IPS DF 6.9 (cell line): ENCODE results near the gene OST4.

Experiments used
- DNase-seq: peaks from one replicate; pipeline ENCODE4 v3.0.0-alpha.2; 2013; ENCODE audit warnings: low read depth, low spot score
- H3K27ac ChIP-seq: one replicate; pipeline ENCODE4 v1.5.1; 2013; ENCODE audit warnings: low read length, control low read depth
- H3K27me3 ChIP-seq: 2 replicates; pipeline ENCODE4 v1.6.1; 2013; ENCODE audit warnings: mild to moderate bottlenecking, low read length; ENCODE audit not compliant: control insufficient read depth, insufficient read depth
- H3K36me3 ChIP-seq: 2 replicates; pipeline ENCODE4 v1.6.1; 2013; ENCODE audit warnings: low read length; ENCODE audit not compliant: control insufficient read depth, insufficient read depth
- H3K4me1 ChIP-seq: 2 replicates; pipeline ENCODE4 v1.6.1; 2013; ENCODE audit warnings: low read length; ENCODE audit not compliant: control insufficient read depth, insufficient read depth
- H3K4me3 ChIP-seq: 2 replicates; pipeline ENCODE4 v1.5.1; 2013; ENCODE audit warnings: mild to moderate bottlenecking, low read length
- H3K9me3 ChIP-seq: 2 replicates; pipeline ENCODE4 v1.6.1; 2013; ENCODE audit warnings: low read length, inconsistent platforms; ENCODE audit not compliant: control insufficient read depth, insufficient read depth
- WGBS: extraction: QIAGEN DNeasy Blood & Tissue Kit; methylation state at CpG from one replicate; pipeline ENCODE4 v1.1.7; 2013; ENCODE audit warnings: mixed read lengths, missing lambda C conversion rate; ENCODE audit not compliant: insufficient read length, insufficient coverage; 5-methylcytosine and 5-hydroxymethylcytosine counted together

Gene OST4

DNA sequence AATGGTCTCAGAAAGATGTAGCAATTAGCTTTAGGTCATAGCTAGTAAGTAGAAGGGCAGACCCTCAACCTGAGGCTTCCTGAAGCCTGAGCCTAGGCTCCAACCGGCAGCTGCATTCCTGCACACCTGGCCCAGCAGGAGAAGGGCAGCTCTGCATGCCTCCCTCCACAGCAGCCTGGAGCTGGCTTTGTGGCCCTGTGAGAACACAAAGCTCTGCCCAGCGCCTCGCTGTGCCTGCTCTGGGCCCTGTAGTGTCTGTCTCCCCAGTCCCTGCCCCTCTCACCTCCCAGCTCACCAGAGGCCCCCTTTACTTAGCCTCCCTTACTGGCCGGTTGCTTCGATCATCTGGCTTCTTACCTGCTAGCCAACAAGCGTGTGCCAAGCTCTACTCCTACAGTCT lies 32.0 kb downstream of the OST4 start:
- no peak overlapping the region for H3K27ac ChIP-seq
- H3K27me3 ChIP-seq = no peaks in the 10 kb centered on the region
- DNase-seq = no peak
- no peaks in the 10 kb centered on the region for H3K4me1 ChIP-seq
- H3K9me3 ChIP-seq = no peaks in the 10 kb centered on the region
- H3K4me3 ChIP-seq = no peak overlapping the region
- no CpG with 5 or more reads among the region's 6 CpGs for WGBS
- H3K36me3 ChIP-seq = peaks cover 36% of the 10 kb centered on the region

DNA sequence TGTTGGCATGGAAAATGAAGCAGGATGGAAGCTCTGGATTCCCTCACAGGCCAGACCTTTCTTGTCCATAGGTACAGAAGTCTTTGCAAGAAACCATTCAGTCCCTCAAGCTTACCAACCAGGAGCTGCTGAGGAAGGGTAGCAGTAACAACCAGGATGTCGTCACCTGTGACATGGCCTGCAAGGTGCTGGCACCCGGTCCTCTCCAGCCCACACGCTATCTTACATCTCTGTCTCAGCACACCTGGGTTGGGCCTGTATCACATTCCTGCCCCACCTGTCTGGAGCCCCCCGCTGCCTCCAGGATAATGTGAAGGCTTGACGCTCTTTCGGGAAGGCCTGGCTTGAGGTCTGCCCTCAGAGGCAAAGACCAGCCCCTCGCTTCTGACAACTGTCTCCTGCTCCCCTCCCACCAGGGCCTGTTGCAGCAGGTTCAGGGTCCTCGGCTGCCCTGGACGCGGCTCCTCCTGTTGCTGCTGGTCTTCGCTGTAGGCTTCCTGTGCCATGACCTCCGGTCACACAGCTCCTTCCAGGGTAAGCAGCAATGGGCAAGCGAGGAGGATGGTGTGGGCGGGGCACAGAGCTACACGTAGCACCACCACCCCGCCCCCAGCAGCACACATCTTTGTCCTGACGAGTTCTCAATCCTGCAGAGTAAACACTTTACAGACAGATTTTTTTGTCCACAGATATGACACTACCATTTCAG lies 32.7 kb downstream of the OST4 start:
- H3K36me3 ChIP-seq = peaks cover 36% of the 10 kb centered on the region
- H3K27me3 ChIP-seq = no peaks in the 10 kb centered on the region
- H3K9me3 ChIP-seq = no peaks in the 10 kb centered on the region
- DNase-seq = no peak
- no peaks in the 10 kb centered on the region for H3K4me1 ChIP-seq
- no peak overlapping the region for H3K27ac ChIP-seq
- H3K4me3 ChIP-seq = no peak overlapping the region
- WGBS = no CpG with 5 or more reads among the region's 17 CpGs

DNA sequence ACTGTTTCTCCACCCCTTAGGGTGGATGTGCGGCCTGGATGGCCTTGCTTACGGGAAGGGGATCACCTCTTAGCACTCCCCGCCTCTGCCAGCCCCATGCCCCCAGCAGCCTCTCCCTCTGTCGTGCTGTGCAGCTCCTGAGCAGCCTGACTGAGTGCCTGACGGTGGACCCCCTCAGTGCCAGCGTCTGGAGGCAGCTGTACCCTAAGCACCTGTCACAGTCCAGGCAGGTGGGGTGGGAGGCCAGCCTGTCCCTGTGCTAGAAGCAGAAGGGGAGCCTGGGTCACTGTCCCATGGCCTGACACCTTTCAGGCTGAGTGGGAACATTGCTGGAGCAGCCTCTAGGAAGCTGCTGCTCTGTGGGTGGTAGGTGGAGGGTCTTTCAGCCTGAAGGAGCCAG lies 33.4 kb downstream of the OST4 start:
- DNase-seq = no peak
- Histone ChIP-seq H3K4me1 (no peaks in the 10 kb centered on the region), H3K27ac (no peak overlapping the region), H3K36me3 (peaks cover 36% of the 10 kb centered on the region), H3K4me3 (no peak overlapping the region), H3K9me3 (no peaks in the 10 kb centered on the region), H3K27me3 (no peaks in the 10 kb centered on the region)
- WGBS = no CpG with 5 or more reads among the region's 6 CpGs

DNA sequence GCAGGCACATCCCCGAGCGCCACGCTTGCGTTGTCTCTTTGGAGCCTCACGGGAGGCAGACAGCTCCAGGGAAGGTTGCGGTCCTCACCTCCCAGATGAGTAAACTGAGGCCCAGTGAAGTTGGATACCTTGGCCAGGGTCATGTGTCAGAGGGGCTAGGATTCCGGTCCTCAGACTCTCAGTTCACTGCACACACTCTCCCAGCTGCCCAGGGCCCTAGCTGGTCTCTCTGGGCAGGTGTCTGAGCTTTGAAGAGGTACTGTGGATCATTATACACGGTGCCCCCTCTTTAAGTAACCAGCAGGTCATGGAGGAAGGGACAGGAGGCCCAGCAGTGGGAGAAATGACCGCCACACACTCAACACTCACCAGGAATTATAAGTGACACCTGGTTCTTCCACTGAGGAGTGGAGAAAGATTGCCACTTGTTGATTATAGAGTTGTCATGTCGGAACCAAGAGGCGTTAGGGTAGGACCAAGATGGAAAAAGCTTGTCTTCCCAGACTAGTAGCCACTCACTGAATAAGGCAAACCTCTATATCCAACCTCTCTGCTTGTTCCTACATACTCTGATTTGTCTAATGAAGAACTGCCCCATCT lies 38.1 kb downstream of the OST4 start:
- H3K27me3 ChIP-seq = no peaks in the 10 kb centered on the region
- H3K9me3 ChIP-seq = no peaks in the 10 kb centered on the region
- peak overlapping the region; percentile 65 for H3K4me3 ChIP-seq
- DNase-seq = no peak
- no peak overlapping the region for H3K27ac ChIP-seq
- H3K36me3 ChIP-seq = peaks cover 23% of the 10 kb centered on the region; the same call in 1 of the 2 replicates
- H3K4me1 ChIP-seq = no peaks in the 10 kb centered on the region
- WGBS = no CpG with 5 or more reads among the region's 11 CpGs

DNA sequence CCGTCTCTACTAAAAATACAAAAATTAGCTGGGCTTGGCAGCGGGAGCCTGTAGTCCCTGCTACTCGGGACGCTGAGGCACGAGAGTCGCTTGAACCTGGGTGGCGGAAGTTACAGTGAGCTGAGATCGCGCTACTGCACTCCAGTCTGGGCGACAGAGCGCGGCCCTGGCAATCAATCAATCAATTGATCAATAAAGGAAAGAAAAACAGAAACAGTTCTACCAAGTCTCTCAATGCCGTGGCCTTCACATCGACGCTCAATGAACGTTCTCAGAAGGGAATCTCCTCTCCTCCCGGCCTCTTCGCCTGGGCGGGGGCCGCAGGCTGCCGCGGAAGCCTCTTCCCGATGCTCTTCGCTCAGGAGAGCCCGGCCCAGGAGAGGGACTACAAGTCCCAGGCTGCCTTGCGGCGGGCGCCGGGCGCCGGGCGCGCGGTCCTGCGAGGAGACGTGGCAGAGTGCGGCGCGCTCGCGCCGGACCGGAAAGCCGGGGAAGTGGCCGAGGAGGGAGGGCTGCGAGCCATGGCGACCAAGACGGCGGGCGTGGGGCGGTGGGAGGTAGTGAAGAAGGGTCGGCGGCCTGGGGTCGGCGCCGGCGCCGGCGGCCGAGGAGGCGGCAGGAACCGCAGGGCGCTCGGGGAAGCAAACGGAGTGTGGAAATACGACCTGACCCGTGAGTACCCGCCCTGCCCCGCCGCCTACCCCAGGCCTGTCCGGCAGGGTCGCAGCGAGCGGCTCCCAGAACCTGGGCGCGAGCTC lies 38.8 kb downstream of the OST4 start, which contains the start of gene TMEM214:
TMEM214 (plus strand) TSS at position 471 of the 758 bp plus-strand sequence; CDS start at position 522, 51 bp downstream.
- no peaks in the 10 kb centered on the region for H3K27me3 ChIP-seq
- peaks cover 18% of the 10 kb centered on the region; the same call in 1 of the 2 replicates for H3K36me3 ChIP-seq
- H3K4me3 ChIP-seq = peak within 1 kb of the TSS; percentile 65
- DNase-seq = peak; percentile 58
- H3K27ac ChIP-seq = no peak within 1 kb of the TSS
- H3K9me3 ChIP-seq = no peaks in the 10 kb centered on the region
- WGBS = no CpG with 5 or more reads among the region's 76 CpGs
- H3K4me1 ChIP-seq = no peaks in the 10 kb centered on the region

DNA sequence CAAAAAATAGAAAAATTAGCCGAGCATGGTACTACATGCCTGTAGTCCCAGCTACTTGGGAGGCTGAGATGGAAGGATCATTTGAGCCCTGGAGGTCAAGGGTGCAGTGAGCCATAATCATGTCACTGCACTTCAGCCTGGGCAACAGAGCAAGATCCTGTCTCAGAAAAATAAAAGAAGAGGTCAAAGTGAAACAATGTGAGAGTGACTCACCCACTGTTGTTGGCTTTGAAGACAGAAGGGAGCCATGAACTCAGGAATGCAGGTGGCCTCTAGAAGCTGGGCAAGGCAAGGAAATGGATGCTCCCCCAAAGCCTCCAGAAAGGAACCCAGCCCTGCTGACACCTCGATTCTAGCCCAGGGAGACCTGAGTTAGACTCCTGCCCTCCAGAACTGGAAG lies 42.4 kb downstream of the OST4 start:
- no peak overlapping the region for H3K4me3 ChIP-seq
- no peaks in the 10 kb centered on the region for H3K9me3 ChIP-seq
- no CpG with 5 or more reads among the region's 2 CpGs for WGBS
- no peak overlapping the region for H3K27ac ChIP-seq
- H3K4me1 ChIP-seq = peaks cover under 1% of the 10 kb centered on the region; the same call in 1 of the 2 replicates
- no peaks in the 10 kb centered on the region for H3K36me3 ChIP-seq
- H3K27me3 ChIP-seq = no peaks in the 10 kb centered on the region
- DNase-seq = no peak

DNA sequence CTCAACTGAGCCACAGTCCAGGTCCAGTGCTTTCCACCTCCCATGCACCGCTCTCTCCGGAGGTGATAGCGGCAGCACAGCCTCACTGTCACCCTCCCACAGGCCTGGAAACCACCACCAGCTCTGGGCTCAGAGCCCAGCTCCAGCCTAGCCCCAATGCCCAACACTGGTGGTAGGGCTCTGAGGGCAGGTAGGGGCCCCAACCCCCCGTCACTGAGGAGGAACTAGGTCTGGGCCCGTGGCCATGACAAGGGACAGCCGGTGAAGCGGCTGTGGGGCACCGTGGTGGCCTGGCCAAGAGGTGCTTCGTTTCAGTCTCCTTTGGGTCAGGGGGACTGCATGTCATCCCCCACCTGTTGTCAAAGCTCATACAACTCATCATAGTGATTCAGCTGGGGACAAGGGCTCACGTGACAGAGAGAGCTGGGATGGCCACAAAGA lies 44.2 kb downstream of the OST4 start:
- WGBS = no CpG with 5 or more reads among the region's 10 CpGs
- H3K27me3 ChIP-seq = no peaks in the 10 kb centered on the region
- no peaks in the 10 kb centered on the region for H3K36me3 ChIP-seq
- H3K27ac ChIP-seq = no peak overlapping the region
- H3K4me1 ChIP-seq = peaks cover 1% of the 10 kb centered on the region; the same call in 1 of the 2 replicates
- no peak for DNase-seq
- H3K9me3 ChIP-seq = no peaks in the 10 kb centered on the region
- H3K4me3 ChIP-seq = no peak overlapping the region

DNA sequence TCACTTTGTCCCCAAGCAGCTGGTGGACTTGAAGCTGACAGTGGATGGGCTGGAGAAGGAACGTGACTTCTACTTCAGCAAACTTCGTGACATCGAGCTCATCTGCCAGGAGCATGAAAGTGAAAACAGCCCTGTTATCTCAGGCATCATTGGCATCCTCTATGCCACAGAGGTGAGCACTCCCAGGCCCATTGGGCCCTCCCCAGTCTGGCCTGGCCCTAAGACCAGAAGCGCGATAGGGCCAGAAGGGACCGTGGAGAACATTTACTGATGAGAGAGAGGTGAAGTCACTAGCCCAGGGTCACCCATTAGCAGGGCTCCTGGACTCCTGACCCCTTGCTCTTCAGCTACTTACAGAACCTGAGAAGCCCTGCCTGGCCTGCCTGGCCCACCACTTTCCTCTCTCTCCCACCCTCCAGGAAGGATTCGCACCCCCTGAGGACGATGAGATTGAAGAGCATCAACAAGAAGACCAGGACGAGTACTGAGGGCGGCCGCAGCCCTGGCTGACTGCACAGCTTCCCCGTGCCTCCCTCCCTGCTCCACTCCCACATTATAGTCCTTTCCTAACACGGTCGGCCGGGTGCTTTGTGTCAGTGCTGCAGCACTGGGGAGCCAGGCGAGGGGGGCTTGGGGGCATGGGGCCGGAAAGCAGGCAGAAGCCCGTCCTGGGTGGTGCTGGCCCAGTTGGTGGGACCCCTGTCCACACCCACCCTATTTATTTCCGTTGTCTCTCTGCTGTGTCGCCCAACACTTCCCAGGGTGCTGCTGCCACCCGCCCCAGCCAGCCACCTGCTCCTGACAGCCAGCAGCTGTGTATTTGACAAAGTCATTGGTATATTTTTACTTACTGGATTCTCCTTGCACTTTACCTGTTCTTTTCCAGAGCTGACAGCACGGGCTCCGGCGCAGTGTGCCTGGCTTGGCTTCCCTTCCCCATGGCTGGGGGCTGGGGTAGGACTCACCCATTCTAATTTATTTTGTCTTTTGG lies 45.3 kb downstream of the OST4 start:
- no CpG with 5 or more reads among the region's 24 CpGs for WGBS
- H3K4me3 ChIP-seq = no peak overlapping the region
- DNase-seq = no peak
- no peaks in the 10 kb centered on the region for H3K36me3 ChIP-seq
- no peaks in the 10 kb centered on the region for H3K9me3 ChIP-seq
- H3K27me3 ChIP-seq = no peaks in the 10 kb centered on the region
- no peak overlapping the region for H3K27ac ChIP-seq
- H3K4me1 ChIP-seq = peaks cover 1% of the 10 kb centered on the region; the same call in 1 of the 2 replicates

DNA sequence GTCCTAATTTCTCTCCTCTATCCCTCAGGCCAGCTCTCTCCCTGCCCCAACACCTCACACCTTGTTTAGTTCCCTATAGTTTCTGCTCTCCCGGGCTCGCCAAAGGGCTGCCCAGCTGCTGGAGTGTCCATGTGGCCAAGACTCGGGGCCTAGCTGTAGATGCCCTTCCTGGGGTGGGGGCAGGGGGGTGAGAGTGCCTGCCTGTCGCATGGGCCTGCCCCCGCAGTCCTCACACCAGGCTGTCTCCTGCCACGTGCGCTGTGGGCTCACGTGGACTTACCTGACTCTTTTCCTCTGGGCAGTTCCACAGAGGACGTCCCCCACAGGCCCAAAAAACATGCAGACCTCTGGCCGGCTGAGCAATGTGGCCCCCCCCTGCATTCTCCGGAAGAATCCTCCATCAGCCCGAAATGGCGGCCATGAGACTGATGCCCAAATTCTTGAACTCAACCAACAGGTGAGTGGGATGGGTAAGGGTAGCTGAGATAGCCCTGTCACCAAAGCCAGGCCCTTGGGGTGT lies 46.1 kb downstream of the OST4 start:
- Histone ChIP-seq H3K27me3 (no peaks in the 10 kb centered on the region), H3K4me3 (no peak overlapping the region), H3K27ac (no peak overlapping the region), H3K4me1 (peaks cover 1% of the 10 kb centered on the region; the same call in 1 of the 2 replicates), H3K36me3 (no peaks in the 10 kb centered on the region), H3K9me3 (no peaks in the 10 kb centered on the region)
- DNase-seq = no peak
- no CpG with 5 or more reads among the region's 13 CpGs for WGBS
